HepG2 (cell line): ENCODE data around the gene THSD1. TPM values are rescaled to one million over a fixed set of nuclear protein-coding genes. Genes with fewer than 3 reads are reported as not detected.
A peak's percentile ranks its signal among the peaks of the same experiment; 100 is the strongest.

Source experiments
- EED ChIP-seq: sonication (generic); formaldehyde crosslinking; IDR thresholded peaks from 2 replicates; pipeline ENCODE4 v1.5.0; 2020; ENCODE audit warnings: mild to moderate bottlenecking, missing genetic modification reagents
- GATA4 ChIP-seq: sonication (generic); IDR thresholded peaks from 2 replicates; pipeline ENCODE4 v1.6.1; 2016; ENCODE audit warnings: antibody characterized with exemption, low read depth, borderline replicate concordance
- IRF9 ChIP-seq: sonication (generic); formaldehyde crosslinking; IDR thresholded peaks from 2 replicates; pipeline ENCODE4 v1.8.0; 2022; ENCODE audit warnings: missing genetic modification reagents, mild to moderate bottlenecking, borderline replicate concordance
- MYC ChIP-seq: sonication (generic); formaldehyde crosslinking; IDR thresholded peaks from 2 replicates; pipeline ENCODE4 v1.9.0; 2021; ENCODE audit warnings: missing genetic modification reagents, borderline replicate concordance
- NFYC ChIP-seq: IDR thresholded peaks from 2 replicates; pipeline ENCODE4 v1.6.1; 2016; ENCODE audit warnings: missing genetic modification reagents, missing compliant biosample characterization
- REST ChIP-seq, 2 experiments: IDR thresholded peaks; 2 replicates each; pipeline ENCODE4 v1.6.1; 2011 to 2012; ENCODE audit warnings: low read length in 2 of 2, borderline replicate concordance in 1 of 2, low read depth in 1 of 2, mild to moderate bottlenecking in 1 of 2, moderate library complexity in 1 of 2
- SAFB2 ChIP-seq: sonication (generic); formaldehyde crosslinking; IDR thresholded peaks from 2 replicates; pipeline ENCODE4 v1.5.1; 2020; ENCODE audit warnings: missing genetic modification reagents, low read depth, mild to moderate bottlenecking, borderline replicate concordance
- SALL1 ChIP-seq: sonication (generic); formaldehyde crosslinking; IDR thresholded peaks from 2 replicates; pipeline ENCODE4 v1.8.0; 2022; ENCODE audit warnings: mild to moderate bottlenecking, missing genetic modification reagents
- STAT5B ChIP-seq: sonication (generic); formaldehyde crosslinking; IDR thresholded peaks from 2 replicates; pipeline ENCODE4 v1.4.0; 2020; ENCODE audit warnings: missing genetic modification reagents
- TFAP4 ChIP-seq: sonication (generic); IDR thresholded peaks from 2 replicates; pipeline ENCODE4 v1.6.1; 2016; ENCODE audit warnings: low read depth, borderline replicate concordance
- TRAFD1 ChIP-seq: sonication (generic); formaldehyde crosslinking; IDR thresholded peaks from 2 replicates; pipeline ENCODE4 v1.5.1; 2020; ENCODE audit warnings: missing genetic modification reagents, mild to moderate bottlenecking, borderline replicate concordance
- ZMYM4 ChIP-seq: sonication (generic); formaldehyde crosslinking; IDR thresholded peaks from 2 replicates; pipeline ENCODE4 v1.8.1; 2023; ENCODE audit warnings: mild to moderate bottlenecking, missing genetic modification reagents
- ZNF362 ChIP-seq: sonication (generic); formaldehyde crosslinking; IDR thresholded peaks from 2 replicates; pipeline ENCODE4 v1.4.0; 2020; ENCODE audit warnings: missing genetic modification reagents, mild to moderate bottlenecking, borderline replicate concordance
- ZNF547 ChIP-seq: sonication (generic); formaldehyde crosslinking; IDR thresholded peaks from 2 replicates; pipeline ENCODE4 v1.5.1; 2020; ENCODE audit warnings: mild to moderate bottlenecking, missing genetic modification reagents
- ZNF710 ChIP-seq: sonication (generic); formaldehyde crosslinking; IDR thresholded peaks from 2 replicates; pipeline ENCODE4 v1.5.0; 2020; ENCODE audit warnings: mild to moderate bottlenecking, missing genetic modification reagents, borderline replicate concordance
- ZNF839 ChIP-seq: sonication (generic); formaldehyde crosslinking; IDR thresholded peaks from 2 replicates; pipeline ENCODE4 v1.4.0; 2020; ENCODE audit warnings: missing genetic modification reagents, mild to moderate bottlenecking, borderline replicate concordance
- ZZZ3 ChIP-seq: sonication (generic); formaldehyde crosslinking; IDR thresholded peaks from 2 replicates; pipeline ENCODE4 v1.4.0; 2020; ENCODE audit warnings: missing genetic modification reagents, mild to moderate bottlenecking, borderline replicate concordance
- polyA plus RNA-seq, 8 experiments: library from polyadenylated mRNA; depleted of rRNA in 3 of 8; stranded (reverse) in 7 of 8; unstranded in 1 of 8; fragments of >200 nt; fragmentation: Illumina TruSeq in 4 of 8; extraction: Trizol in 4 of 8; gene quantifications; 2 replicates each; pipeline versions ENCODE4 v1.2.1 to v1.2.3, GENCODE V29; 2011 to 2016; ENCODE audit warnings: low read depth in 4 of 8, missing spikeins in 1 of 8, mixed read lengths in 1 of 8; ENCODE audit not compliant: insufficient read depth in 1 of 8
- total RNA-seq, 5 experiments: library from RNA; depleted of rRNA; stranded (reverse); fragments of >200 nt; fragmentation: Illumina TruSeq; extraction: Trizol; gene quantifications; 2 replicates each; pipeline ENCODE4 v1.2.3, GENCODE V29; 2016; ENCODE audit warnings: low read depth in 1 of 5

Gene THSD1
- total and polyA plus RNA-seq, 2 of the 13 experiments (the other 11 are each of a cell fraction or from before 2014, with no cell fraction given) = 0.11 to 0.15 TPM

- TF ChIP-seq SAFB2 (CRISPR knock-in tag) = no peak
- TF ChIP-seq TFAP4 = no peak
- peak; percentile 92 for TF ChIP-seq NFYC (CRISPR knock-in tag)
- TF ChIP-seq STAT5B = no peak
- TF ChIP-seq ZNF547 (CRISPR knock-in tag) = no peak
- TF ChIP-seq TRAFD1 (CRISPR knock-in tag) = no peak
- 0 out of 2 replicates have a peak, but pooled peaks have one; percentile 2 for TF ChIP-seq IRF9 (CRISPR knock-in tag)
- TF ChIP-seq ZZZ3 (CRISPR knock-in tag) = no peak
- no peak for TF ChIP-seq ZNF362 (CRISPR knock-in tag)
- TF ChIP-seq ZMYM4 = peak; percentile 87
- no peak for TF ChIP-seq EED
- peak; percentile 68; the same call in 1 of the 2 replicates for TF ChIP-seq ZNF710
- no peak; the same call in 1 of the 2 replicates for TF ChIP-seq ZNF839
- peak; percentile 68; the same call in 1 of the 2 replicates for TF ChIP-seq MYC (CRISPR knock-in tag)
- TF ChIP-seq REST (IDR thresholded peaks at IDR 0.05; ENCODE audit: borderline replicate concordance in 1 of 2, low read depth in 1 of 2, low read length in 2 of 2) = no peak
- peak; percentile 74 for TF ChIP-seq SALL1 (CRISPR knock-in tag)
- no peak for TF ChIP-seq GATA4
Observed at GRCh38 chr13:52454820-52455676, 49.1 kb upstream of the THSD1 start, which contains the start of gene CKAP2 (continued).
